Thyroid gland (tissue), 4 donors: Measurements from ENCODE around the gene ALDH5A1. TPM values are rescaled to one million over a fixed set of nuclear protein-coding genes. Genes with fewer than 3 reads are reported as not detected.

Source experiments
- DNase-seq, 2 donors: peaks; one replicate each; pipeline ENCODE4 v3.0.0-alpha.2; 2019
- H3K27ac ChIP-seq, 3 donors: fragments of 200-600 bp; sonication (generic); 1 replicate in 2 of 3; 2 replicates in 1 of 3; pipeline ENCODE4 v1.5.1; 2016 to 2019; ENCODE audit warnings: mild to moderate bottlenecking in 1 of 3, moderate library complexity in 1 of 3
- H3K27me3 ChIP-seq: fragments of 200-600 bp; sonication (generic); one replicate; pipeline ENCODE4 v1.5.1; 2019
- H3K36me3 ChIP-seq, 2 donors: fragments of 200-600 bp; sonication (generic); one replicate each; pipeline ENCODE4 v1.5.1; 2016 to 2019
- H3K4me1 ChIP-seq, 2 donors: fragments of 200-600 bp; sonication (generic); one replicate each; pipeline ENCODE4 v1.5.1; 2017 to 2019
- H3K4me3 ChIP-seq, 3 donors: fragments of 200-600 bp; sonication (generic); replicated peaks in 1 of 3; 1 replicate in 2 of 3; 2 replicates in 1 of 3; pipeline ENCODE4 v1.5.1; 2016; ENCODE audit warnings: mild to moderate bottlenecking in 1 of 3
- H3K9me3 ChIP-seq: fragments of 200-600 bp; sonication (generic); one replicate; pipeline ENCODE4 v1.5.1; 2017
- POLR2A ChIP-seq, 2 donors: fragments of 450-650 bp; IDR thresholded peaks; one replicate each; pipeline ENCODE4 v1.6.1; 2017; ENCODE audit warnings: antibody characterized with exemption in 2 of 2, mild to moderate bottlenecking in 2 of 2, moderate library complexity in 1 of 2
- WGBS, 2 donors: methylation state at CpG; one replicate each; pipeline ENCODE4 v1.1.5; 2017; 5-methylcytosine and 5-hydroxymethylcytosine counted together
- intact Hi-C: fragments of 100-400 bp; cut with DNase I; formaldehyde crosslinking; loops from one replicate; pipeline ENCODE4 v1.15.1; 2023
- total RNA-seq, 4 donors: library from RNA; depleted of rRNA; stranded (reverse); fragments of >200 nt; gene quantifications; one replicate each; pipeline ENCODE4 v1.2.3, GENCODE V29; 2016
- TF ChIP-seq, protein P1 (sequence below), 6 experiments: fragments of 200-600 bp in 3 of 6; fragments of 450-650 bp in 3 of 6; sonication (generic) in 3 of 6; IDR thresholded peaks; one replicate each; pipeline ENCODE4 v1.5.1; 2016 to 2019; ENCODE audit warnings: antibody characterized with exemption in 6 of 6, mild to moderate bottlenecking in 2 of 6, inconsistent platforms in 1 of 6, moderate library complexity in 1 of 6

ALDH5A1 gene
- total RNA-seq, 4 donors from 2014 or later = 10.7 to 20.4 (median 18.8) TPM

DNA sequence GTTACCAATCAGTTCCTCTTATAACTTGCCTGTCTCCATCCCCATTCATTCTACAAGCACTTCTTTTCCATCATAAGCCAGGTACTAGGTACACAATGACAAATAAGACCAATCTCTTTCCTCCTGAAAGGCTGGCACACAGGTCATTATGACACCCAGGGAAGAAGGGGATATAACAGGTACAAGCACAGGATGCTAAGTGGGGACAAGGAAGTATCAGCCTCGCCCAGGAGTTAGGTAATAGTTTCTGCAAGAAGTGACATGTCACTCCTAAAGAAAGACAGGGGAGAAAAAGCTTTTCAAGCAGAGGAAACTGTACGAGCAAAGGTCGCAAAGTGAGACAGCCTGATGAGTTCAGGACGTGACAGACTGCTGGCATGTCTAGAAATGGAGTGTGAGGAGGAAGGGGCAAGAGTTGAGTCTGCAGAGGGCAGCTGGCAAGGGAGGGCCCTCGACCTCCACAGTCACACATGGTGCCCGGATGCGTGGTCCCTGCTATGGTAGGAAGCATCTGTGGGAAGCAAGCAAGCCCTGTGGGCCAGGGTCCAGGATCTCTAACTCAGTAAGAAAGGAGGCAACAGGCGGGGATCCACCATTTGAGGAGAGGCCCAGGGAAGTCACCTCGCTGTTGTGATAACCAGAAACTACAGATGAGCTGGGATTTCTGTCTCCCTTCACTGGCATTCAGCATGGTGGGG is 45.8 kb upstream of the ALDH5A1 start:
- no peak overlapping the region for H3K4me3 ChIP-seq
- no peak overlapping the region for H3K27ac ChIP-seq
- WGBS, 2 donors = 72 to 87% methylated on average over 9 of the region's 9 CpGs
- intact Hi-C loops = no loop called here
- no peaks in the 10 kb centered on the region for H3K27me3 ChIP-seq
- no peaks in the 10 kb centered on the region for H3K9me3 ChIP-seq
- H3K4me1 ChIP-seq = no peaks in the 10 kb centered on the region
- no peak for DNase-seq
- TF ChIP-seq, protein P1, sequence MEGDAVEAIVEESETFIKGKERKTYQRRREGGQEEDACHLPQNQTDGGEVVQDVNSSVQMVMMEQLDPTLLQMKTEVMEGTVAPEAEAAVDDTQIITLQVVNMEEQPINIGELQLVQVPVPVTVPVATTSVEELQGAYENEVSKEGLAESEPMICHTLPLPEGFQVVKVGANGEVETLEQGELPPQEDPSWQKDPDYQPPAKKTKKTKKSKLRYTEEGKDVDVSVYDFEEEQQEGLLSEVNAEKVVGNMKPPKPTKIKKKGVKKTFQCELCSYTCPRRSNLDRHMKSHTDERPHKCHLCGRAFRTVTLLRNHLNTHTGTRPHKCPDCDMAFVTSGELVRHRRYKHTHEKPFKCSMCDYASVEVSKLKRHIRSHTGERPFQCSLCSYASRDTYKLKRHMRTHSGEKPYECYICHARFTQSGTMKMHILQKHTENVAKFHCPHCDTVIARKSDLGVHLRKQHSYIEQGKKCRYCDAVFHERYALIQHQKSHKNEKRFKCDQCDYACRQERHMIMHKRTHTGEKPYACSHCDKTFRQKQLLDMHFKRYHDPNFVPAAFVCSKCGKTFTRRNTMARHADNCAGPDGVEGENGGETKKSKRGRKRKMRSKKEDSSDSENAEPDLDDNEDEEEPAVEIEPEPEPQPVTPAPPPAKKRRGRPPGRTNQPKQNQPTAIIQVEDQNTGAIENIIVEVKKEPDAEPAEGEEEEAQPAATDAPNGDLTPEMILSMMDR (IDR thresholded peaks at IDR 0.05) = no peak
- no peak for TF ChIP-seq POLR2A (IDR thresholded peaks at IDR 0.05)
- no peaks in the 10 kb centered on the region for H3K36me3 ChIP-seq

DNA sequence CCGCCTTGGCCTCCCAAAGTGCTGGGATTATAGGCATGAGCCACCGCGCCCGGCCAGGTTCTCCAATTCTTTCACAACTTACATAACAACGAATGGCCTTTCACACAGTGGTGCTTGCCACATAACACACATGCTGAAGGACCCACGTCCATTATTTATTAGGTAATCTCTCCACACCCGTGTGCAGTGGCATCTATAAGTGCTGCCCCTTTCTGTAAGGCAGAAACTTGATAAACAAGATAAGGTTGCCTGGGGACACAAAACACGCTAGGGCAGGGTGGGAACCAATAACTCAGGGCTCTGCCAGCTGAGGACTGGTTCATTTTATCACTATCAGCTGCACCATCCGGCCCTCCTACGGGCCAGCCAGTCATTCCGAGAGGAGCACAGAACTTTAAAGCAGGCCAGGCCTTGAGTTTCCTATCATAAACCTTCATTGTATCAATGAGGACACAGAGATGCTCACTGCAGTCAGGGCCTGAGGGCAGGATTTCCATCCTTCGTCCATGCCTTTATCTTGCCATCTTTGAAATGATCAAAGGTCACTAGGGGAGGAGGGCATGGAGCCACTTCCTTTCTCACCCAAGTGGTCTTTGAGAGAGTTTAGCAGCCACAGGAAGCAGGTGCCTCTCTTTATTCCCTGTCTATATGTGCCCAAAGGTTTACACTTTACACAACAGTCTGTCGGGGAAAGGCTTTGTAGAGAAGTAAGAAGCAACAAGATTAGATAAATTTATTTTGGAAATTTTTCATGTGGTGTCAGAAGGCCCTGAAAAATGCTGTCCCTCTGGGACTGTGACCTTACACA is 43.0 kb upstream of the ALDH5A1 start:
- H3K27ac ChIP-seq = no peak overlapping the region
- no peak overlapping the region for H3K4me3 ChIP-seq
- H3K36me3 ChIP-seq = no peaks in the 10 kb centered on the region
- TF ChIP-seq POLR2A (IDR thresholded peaks at IDR 0.05) = no peak
- TF ChIP-seq, protein P1 (IDR thresholded peaks at IDR 0.05) = no peak
- no peak for DNase-seq
- WGBS, 2 donors = 79 to 89% methylated on average over 13 of the region's 13 CpGs
- no peaks in the 10 kb centered on the region for H3K9me3 ChIP-seq
- H3K4me1 ChIP-seq = no peaks in the 10 kb centered on the region
- no peaks in the 10 kb centered on the region for H3K27me3 ChIP-seq
- intact Hi-C loops = no loop called here

DNA sequence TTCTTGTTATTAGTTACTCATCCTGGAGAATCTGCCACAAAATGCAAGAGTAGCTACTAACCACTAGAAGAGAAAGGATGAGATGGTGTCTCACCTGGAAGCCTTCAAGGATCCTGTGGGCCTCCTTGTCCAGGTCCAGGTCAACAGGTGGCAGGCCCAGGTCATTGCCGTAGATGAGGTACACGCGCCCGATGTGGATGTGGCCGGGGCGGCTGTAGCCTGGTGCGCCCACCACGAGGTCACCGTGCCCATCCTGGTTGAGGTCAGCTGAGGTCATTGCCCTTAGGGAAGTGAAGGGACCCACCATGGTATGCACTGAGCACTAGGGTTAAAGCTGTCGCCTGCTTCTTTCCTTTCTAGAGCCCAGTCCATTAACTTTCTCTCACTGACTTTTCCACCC is 40.8 kb upstream of the ALDH5A1 start:
- WGBS, 2 donors = 92 to 95% methylated on average over 10 of the region's 10 CpGs
- Histone ChIP-seq H3K27ac (no peak overlapping the region), H3K27me3 (no peaks in the 10 kb centered on the region), H3K36me3 (no peaks in the 10 kb centered on the region), H3K4me1 (no peaks in the 10 kb centered on the region), H3K9me3 (no peaks in the 10 kb centered on the region), H3K4me3 (no peak overlapping the region)
- no peak for DNase-seq
- TF ChIP-seq, protein P1 (IDR thresholded peaks at IDR 0.05) = no peak
- TF ChIP-seq POLR2A (IDR thresholded peaks at IDR 0.05) = no peak
- intact Hi-C loops = no loop called here

DNA sequence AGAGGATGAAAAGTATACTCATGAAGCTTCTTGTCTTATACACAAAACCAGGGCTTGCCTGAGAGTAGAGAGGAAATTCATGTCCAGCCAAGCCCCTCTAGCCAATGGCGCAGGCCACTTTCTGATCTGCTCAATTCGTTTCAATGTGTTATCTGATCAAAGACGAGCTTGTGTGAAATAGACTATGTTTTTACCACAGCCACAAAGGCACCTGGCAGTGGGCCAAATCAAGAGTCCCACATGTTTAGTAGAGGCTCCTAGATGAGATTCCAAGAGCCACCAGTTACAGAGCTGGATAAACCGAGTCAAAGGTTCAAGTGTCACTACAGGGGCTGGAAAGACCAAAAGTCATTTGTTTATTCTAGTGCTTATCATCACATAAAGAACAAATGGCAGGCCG is 40.3 kb upstream of the ALDH5A1 start:
- H3K27ac ChIP-seq = no peak overlapping the region
- no peak for TF ChIP-seq POLR2A (IDR thresholded peaks at IDR 0.05)
- TF ChIP-seq, protein P1 (IDR thresholded peaks at IDR 0.05) = no peak
- DNase-seq = no peak
- H3K27me3 ChIP-seq = no peaks in the 10 kb centered on the region
- WGBS, 2 donors = 97% methylated on average over 5 of the region's 5 CpGs
- no peaks in the 10 kb centered on the region for H3K4me1 ChIP-seq
- intact Hi-C loops = no loop called here
- H3K9me3 ChIP-seq = no peaks in the 10 kb centered on the region
- H3K36me3 ChIP-seq = no peaks in the 10 kb centered on the region
- no peak overlapping the region for H3K4me3 ChIP-seq

DNA sequence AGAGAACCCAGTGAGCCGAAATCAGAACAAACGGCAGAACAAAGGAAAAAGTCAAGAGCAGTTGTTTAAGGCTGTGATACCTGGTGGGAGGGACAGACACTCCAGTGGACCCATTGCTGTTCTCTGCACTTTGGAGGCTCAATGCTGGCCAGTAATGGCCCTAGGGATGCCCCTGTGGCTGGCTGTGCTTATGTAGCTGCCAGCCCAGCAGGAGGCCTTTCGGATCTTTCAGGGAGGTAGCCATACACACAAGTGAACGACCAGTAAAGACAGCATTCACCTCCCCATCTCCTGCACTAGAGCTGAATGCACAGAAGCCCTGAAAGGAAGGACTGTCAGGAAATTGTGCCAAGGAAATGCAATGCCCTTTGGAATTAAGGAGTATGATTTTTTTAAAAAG is 39.7 kb upstream of the ALDH5A1 start:
- H3K27ac ChIP-seq = no peak overlapping the region
- TF ChIP-seq, protein P1 (IDR thresholded peaks at IDR 0.05) = no peak
- no peak for TF ChIP-seq POLR2A (IDR thresholded peaks at IDR 0.05)
- no peak overlapping the region for H3K4me3 ChIP-seq
- WGBS, 2 donors = 92 to 97% methylated on average over 4 of the region's 4 CpGs
- no peaks in the 10 kb centered on the region for H3K36me3 ChIP-seq
- intact Hi-C loops = no loop called here
- no peak for DNase-seq
- no peaks in the 10 kb centered on the region for H3K27me3 ChIP-seq
- no peaks in the 10 kb centered on the region for H3K4me1 ChIP-seq
- no peaks in the 10 kb centered on the region for H3K9me3 ChIP-seq
